HG02763 (cell line): ENCODE measurements around the gene CPNE5.
"Not testable (repeated sequence)": the region's sequence is repeated elsewhere in the genome, so short reads cannot be mapped to it uniquely, and the experiment has no call there.

Experiments
- ATAC-seq: cut with Tn5 transposase; IDR thresholded peaks from one replicate; pipeline ENCODE4 v1.9.1; 2021; ENCODE audit warnings: mild to moderate bottlenecking, moderate library complexity; ENCODE audit not compliant: unreplicated experiment

Gene CPNE5

GRCh38 chr6:36817176-36817817 is 21.9 kb downstream of the CPNE5 start:
- no peak for ATAC-seq

GRCh38 chr6:36815962-36816735 is 23.1 kb downstream of the CPNE5 start:
- no peak for ATAC-seq

- no peak for ATAC-seq
Observed at GRCh38 chr6:36814249-36814648, 25.0 kb downstream of the CPNE5 start.

GRCh38 chr6:36813526-36813925 is 25.7 kb downstream of the CPNE5 start:
- ATAC-seq, result no peak

GRCh38 chr6:36813047-36813446 is 26.2 kb downstream of the CPNE5 start:
- ATAC-seq, result not testable (repeated sequence)

GRCh38 chr6:36809941-36810803 is 29.1 kb downstream of the CPNE5 start:
- no peak for ATAC-seq

- no peak for ATAC-seq
Observed at GRCh38 chr6:36809156-36809555, 30.1 kb downstream of the CPNE5 start.

- ATAC-seq, result no peak
Observed at GRCh38 chr6:36808634-36809033, 30.6 kb downstream of the CPNE5 start.

GRCh38 chr6:36807750-36808149 is 31.5 kb downstream of the CPNE5 start:
- ATAC-seq, result no peak

- ATAC-seq, result no peak
Observed at GRCh38 chr6:36807143-36807542, 32.1 kb downstream of the CPNE5 start.

- ATAC-seq, result no peak
Observed at GRCh38 chr6:36805917-36806316, 33.3 kb downstream of the CPNE5 start.

GRCh38 chr6:36805096-36805797 is 34.0 kb downstream of the CPNE5 start:
- no peak for ATAC-seq

GRCh38 chr6:36804563-36804962 is 34.7 kb downstream of the CPNE5 start:
- no peak for ATAC-seq

GRCh38 chr6:36803908-36804307 is 35.3 kb downstream of the CPNE5 start:
- ATAC-seq, result no peak

GRCh38 chr6:36803482-36803881 is 35.8 kb downstream of the CPNE5 start:
- no peak for ATAC-seq

GRCh38 chr6:36800223-36801076 is 38.8 kb downstream of the CPNE5 start:
- ATAC-seq, result no peak

- no peak for ATAC-seq
Observed at GRCh38 chr6:36798852-36799251, 40.4 kb downstream of the CPNE5 start.

- no peak for ATAC-seq
Observed at GRCh38 chr6:36797653-36798052, 41.6 kb downstream of the CPNE5 start.

- no peak for ATAC-seq
Observed at GRCh38 chr6:36797055-36797454, 42.2 kb downstream of the CPNE5 start.

- ATAC-seq, result no peak
Observed at GRCh38 chr6:36794713-36795065, 44.6 kb downstream of the CPNE5 start.
